Measurements from ENCODE around the gene LINGO1.

DNA sequence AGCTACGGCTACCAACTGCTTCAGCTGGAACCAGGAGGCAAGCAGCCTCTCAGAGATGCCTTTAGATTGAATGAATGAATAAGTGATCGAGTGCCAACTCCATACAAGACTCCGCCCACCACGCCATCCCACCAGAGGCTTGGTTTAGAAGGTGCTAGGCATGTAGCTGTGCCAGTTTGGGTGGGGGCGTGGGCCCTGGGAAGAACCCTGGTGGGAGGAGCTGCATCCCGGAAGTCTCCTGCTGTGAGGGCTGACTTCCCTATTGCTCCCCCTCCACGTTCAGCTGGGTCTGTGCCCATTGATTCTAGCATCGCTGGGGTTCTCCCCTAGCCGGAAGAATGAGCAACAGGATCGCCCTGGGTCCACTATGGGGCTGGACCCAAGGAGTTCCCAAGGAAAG, 20.9 kb downstream of the LINGO1 start:
- TF ChIP-seq, protein P1, sequence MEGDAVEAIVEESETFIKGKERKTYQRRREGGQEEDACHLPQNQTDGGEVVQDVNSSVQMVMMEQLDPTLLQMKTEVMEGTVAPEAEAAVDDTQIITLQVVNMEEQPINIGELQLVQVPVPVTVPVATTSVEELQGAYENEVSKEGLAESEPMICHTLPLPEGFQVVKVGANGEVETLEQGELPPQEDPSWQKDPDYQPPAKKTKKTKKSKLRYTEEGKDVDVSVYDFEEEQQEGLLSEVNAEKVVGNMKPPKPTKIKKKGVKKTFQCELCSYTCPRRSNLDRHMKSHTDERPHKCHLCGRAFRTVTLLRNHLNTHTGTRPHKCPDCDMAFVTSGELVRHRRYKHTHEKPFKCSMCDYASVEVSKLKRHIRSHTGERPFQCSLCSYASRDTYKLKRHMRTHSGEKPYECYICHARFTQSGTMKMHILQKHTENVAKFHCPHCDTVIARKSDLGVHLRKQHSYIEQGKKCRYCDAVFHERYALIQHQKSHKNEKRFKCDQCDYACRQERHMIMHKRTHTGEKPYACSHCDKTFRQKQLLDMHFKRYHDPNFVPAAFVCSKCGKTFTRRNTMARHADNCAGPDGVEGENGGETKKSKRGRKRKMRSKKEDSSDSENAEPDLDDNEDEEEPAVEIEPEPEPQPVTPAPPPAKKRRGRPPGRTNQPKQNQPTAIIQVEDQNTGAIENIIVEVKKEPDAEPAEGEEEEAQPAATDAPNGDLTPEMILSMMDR (IDR thresholded peaks at IDR 0.05) = no peak
- TF ChIP-seq PBX3 (IDR thresholded peaks at IDR 0.05) = no peak
- no peak for TF ChIP-seq RFX5 (IDR thresholded peaks at IDR 0.05)
- no peak for TF ChIP-seq ZFP36 (IDR thresholded peaks at IDR 0.05; ENCODE audit: borderline replicate concordance, partially characterized antibody)
- no peak for TF ChIP-seq POLR2A (IDR thresholded peaks at IDR 0.05; ENCODE audit: low read length)
